ENCODE measurements around the gene SART3.

The SART3 gene

GRCh38 chr12:108531929-108532848, 28.8 kb downstream of the SART3 start:
- Histone ChIP-seq H3K4me3 (ENCODE audit: extremely low read depth, insufficient read depth, low read length, poor library complexity, severe bottlenecking) (no peak overlapping the region), H3K4me1 (ENCODE audit: control insufficient read depth, insufficient read depth, low read length, poor library complexity, severe bottlenecking) (no peaks in the 10 kb centered on the region), H3K9me3 (ENCODE audit: control insufficient read depth, low read length) (no peaks in the 10 kb centered on the region), H3K36me3 (ENCODE audit: control insufficient read depth, insufficient read depth, low read length) (peaks cover 94% of the 10 kb centered on the region), H3K27ac (ENCODE audit: low read depth, low read length, severe bottlenecking) (no peak overlapping the region)
- 97 to 98% methylated on average over 9 to 13 of the region's 15 CpGs for WGBS, 2 experiments (ENCODE audit: insufficient coverage in 2 of 2)

DNA sequence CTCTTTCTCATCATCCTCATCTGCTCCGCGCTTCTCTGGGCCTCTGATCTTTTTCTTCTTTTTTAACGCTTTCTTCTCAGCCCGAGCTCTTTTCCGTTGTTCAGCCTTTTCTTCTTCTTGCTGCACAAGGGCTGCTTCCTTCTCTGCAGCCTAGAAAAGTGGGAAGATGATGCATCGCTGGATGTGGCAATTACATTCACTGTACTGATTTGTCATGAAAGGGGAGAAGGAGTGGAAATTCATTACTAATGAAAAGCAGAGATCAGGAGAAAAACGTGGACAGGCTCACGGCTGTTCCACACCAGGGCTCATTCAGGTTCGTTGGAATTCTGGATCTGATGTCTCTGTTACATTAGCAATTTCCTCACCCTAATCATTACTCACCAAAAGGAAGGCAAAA, 30.8 kb downstream of the SART3 start:
- Histone ChIP-seq H3K4me1 (ENCODE audit: control insufficient read depth, insufficient read depth, low read length, poor library complexity, severe bottlenecking) (no peaks in the 10 kb centered on the region), H3K27ac (ENCODE audit: low read depth, low read length, severe bottlenecking) (no peak overlapping the region), H3K9me3 (ENCODE audit: control insufficient read depth, low read length) (no peaks in the 10 kb centered on the region), H3K36me3 (ENCODE audit: control insufficient read depth, insufficient read depth, low read length) (peaks cover 95% of the 10 kb centered on the region), H3K4me3 (ENCODE audit: extremely low read depth, insufficient read depth, low read length, poor library complexity, severe bottlenecking) (no peak overlapping the region)
- 88 to 94% methylated on average over 3 to 8 of the region's 9 CpGs for WGBS, 2 experiments (ENCODE audit: insufficient coverage in 2 of 2)

- H3K9me3 ChIP-seq (ENCODE audit: control insufficient read depth, low read length): no peaks in the 10 kb centered on the region
- 95 to 97% methylated on average over 5 to 6 of the region's 6 CpGs for WGBS, 2 experiments (ENCODE audit: insufficient coverage in 2 of 2)
- H3K4me1 ChIP-seq (ENCODE audit: control insufficient read depth, insufficient read depth, low read length, poor library complexity, severe bottlenecking): peaks cover 4% of the 10 kb centered on the region
- peaks cover 98% of the 10 kb centered on the region for H3K36me3 ChIP-seq (ENCODE audit: control insufficient read depth, insufficient read depth, low read length)
- no peak overlapping the region for H3K27ac ChIP-seq (ENCODE audit: low read depth, low read length, severe bottlenecking)
- H3K4me3 ChIP-seq (ENCODE audit: extremely low read depth, insufficient read depth, low read length, poor library complexity, severe bottlenecking): no peak overlapping the region
These were observed 33.8 kb downstream of the SART3 start for GRCh38 chr12:108527166-108527496.

DNA sequence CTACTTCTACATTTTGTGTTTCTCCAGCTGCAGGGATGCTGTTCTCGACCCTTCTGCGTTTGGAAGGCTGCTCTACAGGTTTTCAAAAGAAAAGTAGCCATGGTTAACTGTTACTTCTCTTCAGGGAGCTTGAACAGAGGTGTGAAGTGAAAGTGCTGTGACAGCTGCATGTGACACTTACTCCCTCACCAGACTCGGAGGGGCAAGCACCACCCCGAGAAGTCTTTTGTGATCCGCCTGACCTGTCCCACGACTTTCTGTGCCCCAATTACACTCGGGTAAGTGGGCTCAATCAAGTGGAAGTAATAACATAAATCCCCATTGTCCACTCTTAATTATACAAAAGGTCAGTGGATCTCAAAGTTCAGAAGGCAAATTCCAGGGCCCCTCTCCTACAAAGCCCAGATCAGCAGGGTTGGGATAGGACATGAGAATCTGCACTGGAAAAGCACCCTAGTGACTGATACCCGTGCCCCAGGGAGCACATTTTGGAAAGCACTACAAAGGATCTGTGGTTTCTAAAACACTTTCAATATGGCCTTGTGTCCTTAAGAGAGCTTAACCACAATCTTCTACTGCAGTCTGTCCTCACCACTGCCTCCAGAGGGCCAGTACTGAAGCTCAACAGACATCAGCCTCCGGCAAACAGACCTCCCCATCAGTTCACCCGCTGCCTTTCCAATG, 34.3 kb downstream of the SART3 start:
- peaks cover 98% of the 10 kb centered on the region for H3K36me3 ChIP-seq (ENCODE audit: control insufficient read depth, insufficient read depth, low read length)
- no peak overlapping the region for H3K27ac ChIP-seq (ENCODE audit: low read depth, low read length, severe bottlenecking)
- H3K4me3 ChIP-seq (ENCODE audit: extremely low read depth, insufficient read depth, low read length, poor library complexity, severe bottlenecking): no peak overlapping the region
- H3K4me1 ChIP-seq (ENCODE audit: control insufficient read depth, insufficient read depth, low read length, poor library complexity, severe bottlenecking): peaks cover 4% of the 10 kb centered on the region
- 95 to 97% methylated on average over 6 to 7 of the region's 10 CpGs for WGBS, 2 experiments (ENCODE audit: insufficient coverage in 2 of 2)
- H3K9me3 ChIP-seq (ENCODE audit: control insufficient read depth, low read length): no peaks in the 10 kb centered on the region

DNA sequence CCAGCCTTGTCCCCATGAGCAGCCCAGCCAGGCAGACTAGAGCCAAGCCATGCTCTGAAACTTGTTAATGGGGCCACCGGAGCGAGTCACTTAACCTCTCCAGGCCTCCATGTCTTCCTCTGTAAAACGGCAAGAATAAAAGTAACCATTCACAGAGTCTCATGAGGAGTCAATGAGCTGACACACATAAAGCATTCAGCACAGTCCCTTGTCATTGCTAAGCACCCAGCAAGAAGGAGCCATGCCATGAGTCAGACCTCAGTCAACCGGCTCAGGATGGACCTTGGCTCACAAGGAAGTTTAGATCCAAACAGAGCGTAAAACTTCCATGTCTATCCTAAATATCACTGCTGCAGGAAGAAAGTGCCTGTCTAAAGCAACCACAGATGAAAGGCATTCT, 35.3 kb downstream of the SART3 start:
- peaks cover 4% of the 10 kb centered on the region for H3K4me1 ChIP-seq (ENCODE audit: control insufficient read depth, insufficient read depth, low read length, poor library complexity, severe bottlenecking)
- no peaks in the 10 kb centered on the region for H3K9me3 ChIP-seq (ENCODE audit: control insufficient read depth, low read length)
- H3K36me3 ChIP-seq (ENCODE audit: control insufficient read depth, insufficient read depth, low read length): peaks cover 99% of the 10 kb centered on the region
- 79 to 87% methylated on average over 3 to 5 of the region's 5 CpGs for WGBS, 2 experiments (ENCODE audit: insufficient coverage in 2 of 2)
- no peak overlapping the region for H3K27ac ChIP-seq (ENCODE audit: low read depth, low read length, severe bottlenecking)
- H3K4me3 ChIP-seq (ENCODE audit: extremely low read depth, insufficient read depth, low read length, poor library complexity, severe bottlenecking): no peak overlapping the region

DNA sequence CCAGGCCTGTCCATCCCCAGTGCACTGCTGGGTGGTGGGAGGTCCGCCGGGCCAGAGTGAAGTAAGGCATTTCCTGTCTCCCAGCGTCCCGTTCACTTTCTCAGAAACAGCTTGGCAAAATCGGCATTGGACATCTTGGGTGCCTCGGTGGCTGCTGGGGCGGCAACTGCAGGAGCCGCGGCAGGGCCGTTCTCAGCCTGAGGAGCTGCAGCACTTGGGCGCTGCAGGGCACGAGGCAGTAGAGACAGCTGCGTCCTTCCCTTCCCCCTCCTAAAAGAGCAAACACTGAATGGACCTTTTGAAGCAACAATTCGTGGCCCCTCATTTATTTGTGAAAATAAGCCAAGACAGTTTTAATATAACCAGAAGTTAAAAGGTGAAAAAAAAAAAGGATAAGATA, 37.6 kb downstream of the SART3 start:
- 92 to 96% methylated on average over 6 to 12 of the region's 14 CpGs for WGBS, 2 experiments (ENCODE audit: insufficient coverage in 2 of 2)
- Histone ChIP-seq H3K36me3 (ENCODE audit: control insufficient read depth, insufficient read depth, low read length) (peaks cover 100% of the 10 kb centered on the region), H3K27ac (ENCODE audit: low read depth, low read length, severe bottlenecking) (no peak overlapping the region), H3K9me3 (ENCODE audit: control insufficient read depth, low read length) (no peaks in the 10 kb centered on the region), H3K4me3 (ENCODE audit: extremely low read depth, insufficient read depth, low read length, poor library complexity, severe bottlenecking) (no peak overlapping the region), H3K4me1 (ENCODE audit: control insufficient read depth, insufficient read depth, low read length, poor library complexity, severe bottlenecking) (peaks cover 8% of the 10 kb centered on the region)

GRCh38 chr12:108519558-108519957, 41.4 kb downstream of the SART3 start:
- Histone ChIP-seq H3K4me3 (ENCODE audit: extremely low read depth, insufficient read depth, low read length, poor library complexity, severe bottlenecking) (no peak overlapping the region), H3K9me3 (ENCODE audit: control insufficient read depth, low read length) (no peaks in the 10 kb centered on the region), H3K36me3 (ENCODE audit: control insufficient read depth, insufficient read depth, low read length) (peaks cover 77% of the 10 kb centered on the region), H3K27ac (ENCODE audit: low read depth, low read length, severe bottlenecking) (no peak overlapping the region), H3K4me1 (ENCODE audit: control insufficient read depth, insufficient read depth, low read length, poor library complexity, severe bottlenecking) (peaks cover 8% of the 10 kb centered on the region)
- WGBS, 2 experiments (ENCODE audit: insufficient coverage in 2 of 2): 87 to 94% methylated on average over 2 to 4 of the region's 4 CpGs

GRCh38 chr12:108518716-108519496, 42.1 kb downstream of the SART3 start:
- H3K27ac ChIP-seq (ENCODE audit: low read depth, low read length, severe bottlenecking): no peak overlapping the region
- WGBS, 2 experiments (ENCODE audit: insufficient coverage in 2 of 2): 95 to 98% methylated on average over 35 to 38 of the region's 39 CpGs
- peaks cover 70% of the 10 kb centered on the region for H3K36me3 ChIP-seq (ENCODE audit: control insufficient read depth, insufficient read depth, low read length)

GRCh38 chr12:108518101-108518715, 42.8 kb downstream of the SART3 start:
- whole genome bisulfite sequencing, 2 experiments (ENCODE audit: insufficient coverage in 2 of 2): 93 to 97% methylated on average over 19 to 24 of the region's 24 CpGs
- no peak overlapping the region for H3K27ac ChIP-seq (ENCODE audit: low read depth, low read length, severe bottlenecking)
- H3K4me3 ChIP-seq (ENCODE audit: extremely low read depth, insufficient read depth, low read length, poor library complexity, severe bottlenecking): no peak overlapping the region
- H3K9me3 ChIP-seq (ENCODE audit: control insufficient read depth, low read length): no peaks in the 10 kb centered on the region
- H3K4me1 ChIP-seq (ENCODE audit: control insufficient read depth, insufficient read depth, low read length, poor library complexity, severe bottlenecking): peaks cover 8% of the 10 kb centered on the region
- peaks cover 63% of the 10 kb centered on the region for H3K36me3 ChIP-seq (ENCODE audit: control insufficient read depth, insufficient read depth, low read length)

More at GRCh38 chr12:108518716-108519496, 42.1 kb downstream of the SART3 start:
- Histone ChIP-seq H3K4me1 (ENCODE audit: control insufficient read depth, insufficient read depth, low read length, poor library complexity, severe bottlenecking) (peaks cover 8% of the 10 kb centered on the region), H3K4me3 (ENCODE audit: extremely low read depth, insufficient read depth, low read length, poor library complexity, severe bottlenecking) (no peak overlapping the region), H3K9me3 (ENCODE audit: control insufficient read depth, low read length) (no peaks in the 10 kb centered on the region)
